Natural killer cell (primary cell): ENCODE measurements around the gene ZDHHC5. TPM values are rescaled to one million over a fixed set of nuclear protein-coding genes. Genes with fewer than 3 reads are reported as not detected.
"Not testable (repeated sequence)": the region's sequence is repeated elsewhere in the genome, so short reads cannot be mapped to it uniquely, and the experiment has no call there.

Experiments
- ATAC-seq, 3 donors: fragments of 150-1000 bp in 2 of 3; fragments of 200-7000 bp in 1 of 3; cut with Tn5 transposase; 1 replicate in 1 of 3; 2 replicates in 2 of 3; pipeline ENCODE4 v1.10.0; 2021; ENCODE audit warnings: mild to moderate bottlenecking in 2 of 3, moderate library complexity in 2 of 3
- DNase-seq, 2 donors: peaks; one replicate each; pipeline versions ENCODE4 v3.0.0 to v3.0.0-alpha.2; 2013 to 2021; ENCODE audit warnings: mixed read lengths in 1 of 2
- H3K27ac ChIP-seq: one replicate; pipeline ENCODE4 v1.5.1; 2013; ENCODE audit warnings: mild to moderate bottlenecking, low read length
- H3K27me3 ChIP-seq: one replicate; pipeline ENCODE4 v1.6.1; 2013; ENCODE audit warnings: low read length; ENCODE audit not compliant: control insufficient read depth, insufficient read depth
- H3K36me3 ChIP-seq: one replicate; pipeline ENCODE4 v1.6.1; 2013; ENCODE audit warnings: low read length; ENCODE audit not compliant: control insufficient read depth, insufficient read depth
- H3K4me1 ChIP-seq: one replicate; pipeline ENCODE4 v1.6.1; 2013; ENCODE audit warnings: low read length; ENCODE audit not compliant: control insufficient read depth, insufficient read depth
- H3K4me3 ChIP-seq: one replicate; pipeline ENCODE4 v1.5.1; 2013; ENCODE audit warnings: low read length
- H3K9me3 ChIP-seq: one replicate; pipeline ENCODE4 v1.6.1; 2013; ENCODE audit warnings: low read length; ENCODE audit not compliant: control insufficient read depth, insufficient read depth
- H3K27ac Mint-ChIP-seq, 2 donors: one replicate each; pipeline ENCODE4 v1.8.0; 2022; ENCODE audit warnings: mild to moderate bottlenecking in 2 of 2, mixed read lengths in 2 of 2, moderate library complexity in 1 of 2
- H3K27me3 Mint-ChIP-seq, 2 donors: one replicate each; pipeline ENCODE4 v1.8.0; 2022; ENCODE audit warnings: low read depth in 2 of 2, mixed read lengths in 2 of 2
- H3K36me3 Mint-ChIP-seq: one replicate; pipeline ENCODE4 v1.8.0; 2022; ENCODE audit warnings: mixed read lengths
- H3K4me1 Mint-ChIP-seq, 2 donors: one replicate each; pipeline ENCODE4 v1.8.0; 2022; ENCODE audit warnings: mixed read lengths in 2 of 2
- H3K4me3 Mint-ChIP-seq: one replicate; pipeline ENCODE4 v1.8.0; 2022; ENCODE audit warnings: mild to moderate bottlenecking, moderate library complexity, mixed read lengths
- H3K9me3 Mint-ChIP-seq, 2 donors: one replicate each; pipeline ENCODE4 v1.8.0; 2022; ENCODE audit warnings: mixed read lengths in 2 of 2
- CTCF ChIP-seq: fragments of 200-600 bp; IDR thresholded peaks from one replicate; pipeline ENCODE4 v1.8.0; 2022; ENCODE audit warnings: antibody characterized with exemption
- WGBS: methylation state at CpG from one replicate; pipeline ENCODE4 v1.1.7; 2013; ENCODE audit warnings: missing lambda C conversion rate; ENCODE audit not compliant: insufficient coverage; 5-methylcytosine and 5-hydroxymethylcytosine counted together
- intact Hi-C: fragments of 100-400 bp; cut with micrococcal nuclease; formaldehyde crosslinking; loops from one replicate; pipeline ENCODE4 v1.14.2; 2022
- total RNA-seq, 4 donors: library from RNA; stranded (reverse); fragments of 120-200 nt in 1 of 4; gene quantifications; one replicate each; pipeline versions ENCODE4 v1.2.3 to v1.2.4, GENCODE V29; 2013 to 2022

Gene ZDHHC5
- total RNA-seq, 3 donors from 2014 or later (not counting 1 experiment from before 2014, with no cell fraction given) = 46.1 to 64.0 (median 55.5) TPM

- Histone ChIP-seq H3K4me1 (peaks cover 19% of the 10 kb centered on the region), H3K36me3 (no peaks in the 10 kb centered on the region), H3K4me3 (peak within 1 kb of the TSS; percentile 72), H3K27ac (peak within 1 kb of the TSS; percentile 73), H3K9me3 (no peaks in the 10 kb centered on the region), H3K27me3 (no peaks in the 10 kb centered on the region)
- WGBS = under 1% methylated on average over 50 of the region's 53 CpGs
- no peaks in the 10 kb centered on the region for H3K9me3 Mint-ChIP-seq
- H3K27ac Mint-ChIP-seq = peak within 1 kb of the TSS; percentile 93 to 94
- no peak for TF ChIP-seq CTCF
- H3K36me3 Mint-ChIP-seq = no peaks in the 10 kb centered on the region
- no peaks in the 10 kb centered on the region for H3K27me3 Mint-ChIP-seq
- intact Hi-C loops = loop anchor here (1.0 to 2.0 kb wide), 6 partner anchors 29 to 866 kb away; partner anchors contain the start of genes CLP1, SELENOH, TIMM10 and ZFP91
- H3K4me1 Mint-ChIP-seq = peaks cover 36 to 41% of the 10 kb centered on the region in 2 donors
- DNase-seq = peak; percentile 86 to 96
- H3K4me3 Mint-ChIP-seq = peak within 1 kb of the TSS; percentile 96
- ATAC-seq = peak; percentile 88 to 96 (median 89)
These were observed 44.6 kb downstream of the ZDHHC5 start, which contains the start of gene TMX2 for GRCh38 chr11:57712256-57713150. Gene TMX2, plus strand, starts transcription at chr11:57712593. Its CDS starts 26 bp downstream, at chr11:57712619.

GRCh38 chr11:57713835-57714234 lies 45.9 kb downstream of the ZDHHC5 start:
- DNase-seq (no peak), ATAC-seq (no peak)
- Mint-ChIP-seq H3K4me3 (peak overlapping the region; percentile 96), H3K27me3 (no peaks in the 10 kb centered on the region), H3K27ac (peak overlapping the region; percentile 93 to 94), H3K9me3 (no peaks in the 10 kb centered on the region), H3K36me3 (no peaks in the 10 kb centered on the region), H3K4me1 (peaks cover 30 to 41% of the 10 kb centered on the region in 2 donors)
- Histone ChIP-seq H3K4me3 (no peak overlapping the region), H3K27ac (no peak overlapping the region), H3K27me3 (no peaks in the 10 kb centered on the region), H3K9me3 (no peaks in the 10 kb centered on the region), H3K4me1 (peaks cover 19% of the 10 kb centered on the region), H3K36me3 (no peaks in the 10 kb centered on the region)
- WGBS = 97% methylated on average over 2 of the region's 2 CpGs
- no peak for TF ChIP-seq CTCF
- intact Hi-C loops = loop anchor here (2.0 kb wide), 1 partner anchor 865 kb away; the partner anchor contains the start of gene ZFP91

- H3K4me3 ChIP-seq, H3K27me3 ChIP-seq, H3K27ac ChIP-seq, H3K4me3 Mint-ChIP-seq, H3K36me3 ChIP-seq, H3K27ac Mint-ChIP-seq, H3K27me3 Mint-ChIP-seq, H3K9me3 ChIP-seq, DNase-seq, H3K9me3 Mint-ChIP-seq, H3K36me3 Mint-ChIP-seq, intact Hi-C loops, ATAC-seq: not testable (repeated sequence)
- peaks cover 24 to 26% of the 10 kb centered on the region in 2 donors for H3K4me1 Mint-ChIP-seq
- peaks cover 11% of the 10 kb centered on the region for H3K4me1 ChIP-seq
- 98% methylated on average over 14 of the region's 34 CpGs for WGBS
These were observed 48.8 kb downstream of the ZDHHC5 start for GRCh38 chr11:57716726-57717125.

GRCh38 chr11:57727185-57727584 lies 59.3 kb downstream of the ZDHHC5 start:
- Histone ChIP-seq H3K9me3 (no peaks in the 10 kb centered on the region), H3K27me3 (no peaks in the 10 kb centered on the region), H3K4me3 (no peak overlapping the region), H3K4me1 (no peaks in the 10 kb centered on the region), H3K36me3 (no peaks in the 10 kb centered on the region), H3K27ac (no peak overlapping the region)
- Mint-ChIP-seq H3K9me3 (no peaks in the 10 kb centered on the region), H3K4me3 (no peak overlapping the region), H3K36me3 (no peaks in the 10 kb centered on the region), H3K27me3 (no peaks in the 10 kb centered on the region), H3K27ac (no peak overlapping the region), H3K4me1 (peaks cover 17 to 18% of the 10 kb centered on the region in 2 donors)
- DNase-seq (no peak), ATAC-seq (no peak)
- no peak for TF ChIP-seq CTCF
- intact Hi-C loops = no loop called here
- 96% methylated on average over 2 of the region's 2 CpGs for WGBS
